ENCODE data around the gene COTL1. TPM values are rescaled to one million over a fixed set of nuclear protein-coding genes. Genes with fewer than 3 reads are reported as not detected.

The COTL1 gene
- total RNA-seq, 1 donor from 2014 or later, result 359 TPM

DNA sequence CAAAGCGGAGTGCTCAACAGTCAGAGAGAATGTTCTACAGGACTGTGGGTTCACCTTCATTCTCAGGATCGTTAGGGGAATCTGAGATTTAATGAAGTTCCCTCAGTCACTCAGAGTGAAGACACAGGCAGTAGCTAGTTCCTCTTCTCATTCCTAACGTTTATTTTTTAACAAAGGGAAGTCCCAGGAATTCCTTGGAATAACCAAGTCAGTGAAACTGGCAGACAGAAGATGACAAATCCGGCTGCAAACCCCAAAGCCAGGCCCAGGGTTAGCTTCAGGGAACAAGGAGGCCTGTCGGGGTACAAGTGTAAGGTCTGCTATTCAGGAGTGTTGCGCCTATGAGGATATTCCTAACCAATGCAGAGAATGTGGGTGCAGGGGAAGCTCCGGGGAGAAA is 42.0 kb downstream of the COTL1 start:
- H3K27ac ChIP-seq (ENCODE audit: low read depth, low read length), result no peak overlapping the region
- H2AFZ ChIP-seq (ENCODE audit: low read depth, low read length), result no peak overlapping the region
- H3K4me1 ChIP-seq (ENCODE audit: insufficient read depth, low read length), result no peaks in the 10 kb centered on the region
- Mint-ChIP-seq H3K36me3 (ENCODE audit: low read depth, unreplicated experiment) (peaks cover 20% of the 10 kb centered on the region), H3K27ac (ENCODE audit: unreplicated experiment) (peak overlapping the region; percentile 2), H3K4me1 (ENCODE audit: low read depth, unreplicated experiment) (peaks cover 9% of the 10 kb centered on the region), H3K9me3 (ENCODE audit: unreplicated experiment) (no peaks in the 10 kb centered on the region), H3K27me3 (ENCODE audit: low read depth, unreplicated experiment) (no peaks in the 10 kb centered on the region), H3K4me3 (ENCODE audit: unreplicated experiment) (no peak overlapping the region)
- no peaks in the 10 kb centered on the region for H3K27me3 ChIP-seq (ENCODE audit: insufficient read depth, low read length)
- peaks cover 91% of the 10 kb centered on the region for H3K79me2 ChIP-seq (ENCODE audit: insufficient read depth, low read length)
- TF ChIP-seq, protein P1, sequence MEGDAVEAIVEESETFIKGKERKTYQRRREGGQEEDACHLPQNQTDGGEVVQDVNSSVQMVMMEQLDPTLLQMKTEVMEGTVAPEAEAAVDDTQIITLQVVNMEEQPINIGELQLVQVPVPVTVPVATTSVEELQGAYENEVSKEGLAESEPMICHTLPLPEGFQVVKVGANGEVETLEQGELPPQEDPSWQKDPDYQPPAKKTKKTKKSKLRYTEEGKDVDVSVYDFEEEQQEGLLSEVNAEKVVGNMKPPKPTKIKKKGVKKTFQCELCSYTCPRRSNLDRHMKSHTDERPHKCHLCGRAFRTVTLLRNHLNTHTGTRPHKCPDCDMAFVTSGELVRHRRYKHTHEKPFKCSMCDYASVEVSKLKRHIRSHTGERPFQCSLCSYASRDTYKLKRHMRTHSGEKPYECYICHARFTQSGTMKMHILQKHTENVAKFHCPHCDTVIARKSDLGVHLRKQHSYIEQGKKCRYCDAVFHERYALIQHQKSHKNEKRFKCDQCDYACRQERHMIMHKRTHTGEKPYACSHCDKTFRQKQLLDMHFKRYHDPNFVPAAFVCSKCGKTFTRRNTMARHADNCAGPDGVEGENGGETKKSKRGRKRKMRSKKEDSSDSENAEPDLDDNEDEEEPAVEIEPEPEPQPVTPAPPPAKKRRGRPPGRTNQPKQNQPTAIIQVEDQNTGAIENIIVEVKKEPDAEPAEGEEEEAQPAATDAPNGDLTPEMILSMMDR (IDR thresholded peaks at IDR 0.05; ENCODE audit: insufficient read depth, low read depth, low read length), result no peak
- TF ChIP-seq EZH2 (IDR thresholded peaks at IDR 0.05; ENCODE audit: insufficient read depth, low read length), result no peak
- H4K20me1 ChIP-seq (ENCODE audit: insufficient read depth, low read length), result peaks cover 87% of the 10 kb centered on the region
- FAIRE-seq (no peak), DNase-seq (ENCODE audit: low read depth) (no peak)
- H3K36me3 ChIP-seq (ENCODE audit: insufficient read depth, low read length), result peaks cover 8% of the 10 kb centered on the region
- H3K9me3 ChIP-seq (ENCODE audit: insufficient read depth, low read depth, low read length), result no peaks in the 10 kb centered on the region
- no peak overlapping the region for H3K4me2 ChIP-seq (ENCODE audit: low read length)
- H3K9ac ChIP-seq (ENCODE audit: low read length), result no peak overlapping the region
- no peak overlapping the region for H3K4me3 ChIP-seq (ENCODE audit: insufficient read depth, low read depth, low read length)

DNA sequence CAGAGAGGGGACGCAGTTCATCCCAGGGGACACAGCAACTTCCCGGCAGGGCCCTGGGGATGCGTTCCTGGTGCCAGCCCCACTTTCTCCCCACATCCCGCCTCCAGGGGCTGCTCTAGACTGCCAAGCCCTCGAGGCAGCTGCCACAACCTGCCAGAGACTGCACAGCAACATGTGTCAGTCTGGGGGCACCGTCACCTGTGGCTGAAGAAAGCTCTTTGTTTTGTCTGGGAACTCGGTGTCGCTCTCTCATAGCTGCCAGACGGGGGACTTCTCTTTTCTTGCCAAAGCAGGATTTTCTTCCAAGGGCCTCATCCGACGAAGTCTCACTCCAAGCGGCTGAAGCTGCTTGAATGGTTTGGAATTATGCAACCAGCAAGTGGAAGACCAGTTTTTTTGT is 43.7 kb downstream of the COTL1 start:
- Histone ChIP-seq H3K36me3 (ENCODE audit: insufficient read depth, low read length) (peaks cover 8% of the 10 kb centered on the region), H3K27ac (ENCODE audit: low read depth, low read length) (no peak overlapping the region), H3K79me2 (ENCODE audit: insufficient read depth, low read length) (peaks cover 93% of the 10 kb centered on the region), H3K9me3 (ENCODE audit: insufficient read depth, low read depth, low read length) (no peaks in the 10 kb centered on the region), H4K20me1 (ENCODE audit: insufficient read depth, low read length) (peaks cover 86% of the 10 kb centered on the region), H3K4me2 (ENCODE audit: low read length) (no peak overlapping the region), H3K4me1 (ENCODE audit: insufficient read depth, low read length) (no peaks in the 10 kb centered on the region), H3K27me3 (ENCODE audit: insufficient read depth, low read length) (no peaks in the 10 kb centered on the region), H3K9ac (ENCODE audit: low read length) (no peak overlapping the region), H3K4me3 (ENCODE audit: insufficient read depth, low read depth, low read length) (no peak overlapping the region), H2AFZ (ENCODE audit: low read depth, low read length) (no peak overlapping the region)
- TF ChIP-seq EZH2 (IDR thresholded peaks at IDR 0.05; ENCODE audit: insufficient read depth, low read length), result no peak
- TF ChIP-seq, protein P1 (IDR thresholded peaks at IDR 0.05; ENCODE audit: insufficient read depth, low read depth, low read length), result no peak
- peaks cover 32% of the 10 kb centered on the region for H3K36me3 Mint-ChIP-seq (ENCODE audit: low read depth, unreplicated experiment)
- FAIRE-seq (no peak), DNase-seq (ENCODE audit: low read depth) (no peak)
- no peaks in the 10 kb centered on the region for H3K9me3 Mint-ChIP-seq (ENCODE audit: unreplicated experiment)
- no peak overlapping the region for H3K4me3 Mint-ChIP-seq (ENCODE audit: unreplicated experiment)
- peaks cover 9% of the 10 kb centered on the region for H3K4me1 Mint-ChIP-seq (ENCODE audit: low read depth, unreplicated experiment)
- no peak overlapping the region for H3K27ac Mint-ChIP-seq (ENCODE audit: unreplicated experiment)
- H3K27me3 Mint-ChIP-seq (ENCODE audit: low read depth, unreplicated experiment), result no peaks in the 10 kb centered on the region

DNA sequence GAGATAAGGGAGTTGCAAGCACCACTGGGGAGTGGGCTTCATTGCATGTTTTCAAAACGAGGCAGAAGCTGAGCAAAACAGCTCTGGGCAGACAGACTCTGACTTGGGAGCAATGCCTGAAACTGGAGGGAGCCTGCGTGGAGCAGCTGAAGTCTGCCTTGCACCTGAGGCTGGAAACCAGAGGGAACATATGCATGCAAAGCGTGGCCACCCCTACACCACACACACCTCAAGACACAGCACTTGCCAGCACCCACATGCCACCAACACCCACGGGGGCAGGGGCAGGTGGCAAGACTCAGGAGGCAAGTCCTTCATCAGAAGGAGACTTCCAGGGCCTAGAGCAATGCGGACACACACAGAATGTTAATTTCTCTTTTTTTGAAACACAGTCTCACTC is 45.8 kb downstream of the COTL1 start:
- FAIRE-seq, result no peak
- H3K9ac ChIP-seq (ENCODE audit: low read length), result no peak overlapping the region
- H4K20me1 ChIP-seq (ENCODE audit: insufficient read depth, low read length), result peaks cover 83% of the 10 kb centered on the region
- no peak overlapping the region for H3K4me3 ChIP-seq (ENCODE audit: insufficient read depth, low read depth, low read length)
- H2AFZ ChIP-seq (ENCODE audit: low read depth, low read length), result no peak overlapping the region
- DNase-seq (ENCODE audit: low read depth), result no peak
- no peaks in the 10 kb centered on the region for H3K9me3 Mint-ChIP-seq (ENCODE audit: unreplicated experiment)
- no peak overlapping the region for H3K4me3 Mint-ChIP-seq (ENCODE audit: unreplicated experiment)
- H3K27me3 ChIP-seq (ENCODE audit: insufficient read depth, low read length), result no peaks in the 10 kb centered on the region
- no peak overlapping the region for H3K4me2 ChIP-seq (ENCODE audit: low read length)
- no peaks in the 10 kb centered on the region for H3K9me3 ChIP-seq (ENCODE audit: insufficient read depth, low read depth, low read length)
- H3K4me1 ChIP-seq (ENCODE audit: insufficient read depth, low read length), result no peaks in the 10 kb centered on the region
- H3K27me3 Mint-ChIP-seq (ENCODE audit: low read depth, unreplicated experiment), result no peaks in the 10 kb centered on the region
- peaks cover 8% of the 10 kb centered on the region for H3K36me3 ChIP-seq (ENCODE audit: insufficient read depth, low read length)
- peaks cover 40% of the 10 kb centered on the region for H3K36me3 Mint-ChIP-seq (ENCODE audit: low read depth, unreplicated experiment)
- TF ChIP-seq EZH2 (IDR thresholded peaks at IDR 0.05; ENCODE audit: insufficient read depth, low read length), result no peak
- TF ChIP-seq, protein P1 (IDR thresholded peaks at IDR 0.05; ENCODE audit: insufficient read depth, low read depth, low read length), result no peak
- H3K27ac ChIP-seq (ENCODE audit: low read depth, low read length), result no peak overlapping the region
- peaks cover 20% of the 10 kb centered on the region for H3K4me1 Mint-ChIP-seq (ENCODE audit: low read depth, unreplicated experiment)
- peaks cover 95% of the 10 kb centered on the region for H3K79me2 ChIP-seq (ENCODE audit: insufficient read depth, low read length)
- H3K27ac Mint-ChIP-seq (ENCODE audit: unreplicated experiment), result no peak overlapping the region

Measured in astrocyte (in vitro differentiated cells and primary cell).